ENCODE data around the gene MLX.
"Not testable (repeated sequence)": the region's sequence is repeated elsewhere in the genome, so short reads cannot be mapped to it uniquely, and the experiment has no call there.

MLX gene

GRCh38 chr17:42537156-42537805 is 29.6 kb upstream of the MLX start:
- no peak for TF ChIP-seq CTCF (IDR thresholded peaks at IDR 0.05; ENCODE audit: low read depth, low read length)
- no peak for DNase-seq (ENCODE audit: extremely low read depth, low read depth)

GRCh38 chr17:42537826-42538451 is 29.0 kb upstream of the MLX start:
- no peak for TF ChIP-seq CTCF (IDR thresholded peaks at IDR 0.05; ENCODE audit: low read depth, low read length)
- no peak for DNase-seq (ENCODE audit: extremely low read depth, low read depth)

- DNase-seq (ENCODE audit: extremely low read depth, low read depth), result no peak
- TF ChIP-seq CTCF (IDR thresholded peaks at IDR 0.05; ENCODE audit: low read depth, low read length), result no peak
Measured at GRCh38 chr17:42538482-42538881, 28.4 kb upstream of the MLX start.

GRCh38 chr17:42540558-42540957 is 26.3 kb upstream of the MLX start:
- not testable (repeated sequence) for DNase-seq (ENCODE audit: extremely low read depth, low read depth)

- TF ChIP-seq CTCF (IDR thresholded peaks at IDR 0.05; ENCODE audit: low read depth, low read length), result no peak
- no peak for DNase-seq (ENCODE audit: extremely low read depth, low read depth)
Measured at GRCh38 chr17:42541041-42541833, 25.7 kb upstream of the MLX start.

GRCh38 chr17:42543190-42544079 is 23.5 kb upstream of the MLX start:
- no peak for TF ChIP-seq CTCF (IDR thresholded peaks at IDR 0.05; ENCODE audit: low read depth, low read length)
- DNase-seq (ENCODE audit: extremely low read depth, low read depth), result no peak

- TF ChIP-seq CTCF (IDR thresholded peaks at IDR 0.05; ENCODE audit: low read depth, low read length), result no peak
- DNase-seq (ENCODE audit: extremely low read depth, low read depth), result no peak
Measured at GRCh38 chr17:42544874-42545283, 22.0 kb upstream of the MLX start.

GRCh38 chr17:42545755-42546505 is 21.0 kb upstream of the MLX start:
- not testable (repeated sequence) for DNase-seq (ENCODE audit: extremely low read depth, low read depth)

All from AG09319 (cell line).